HepG2 (cell line): ENCODE measurements around the gene CITED2. TPM values are rescaled to one million over a fixed set of nuclear protein-coding genes. Genes with fewer than 3 reads are reported as not detected.

Experiments used
- ATAC-seq: fragments of 200-7000 bp; cut with Tn5 transposase; 3 replicates; pipeline ENCODE4 v1.9.1; 2020; ENCODE audit warnings: mild to moderate bottlenecking, moderate library complexity
- BruUV-seq: library from RNA; stranded (reverse); fragments of 400-500 nt; replicated peaks from 2 replicates; lab custom pipeline; 2021; lab: Mats Ljungman, UMichigan
- CTCF ChIA-PET: fragments of 300-600 bp; formaldehyde crosslinking; extraction: SDS; loops from one replicate; lab custom pipeline; 2021; ENCODE audit warnings: low total read pairs, inconsistent platforms, low intra/inter-chr PET ratio; lab: Yijun Ruan, JAX
- POLR2A ChIA-PET: fragments of 350-600 bp; sonication (Branson Sonifier 250); formaldehyde crosslinking; loops from one replicate; lab custom pipeline; 2020; ENCODE audit warnings: antibody characterized with exemption, inconsistent platforms; lab: Yijun Ruan, JAX
- DNase-seq: peaks from one replicate; pipeline ENCODE4 v3.0.0-alpha.2; 2015; ENCODE audit warnings: low spot score
- FAIRE-seq: peaks from 3 replicates; lab custom pipeline; 2011; peaks lifted over from hg19 to GRCh38; lab: Jason Lieb, UNC
- H2AFZ ChIP-seq: one replicate; pipeline ENCODE4 v1.6.1; 2011; ENCODE audit warnings: low read length, inconsistent platforms
- H3K27ac ChIP-seq: fragments of 300-600 bp; 3 replicates; pipeline ENCODE4 v1.8.0; 2011; ENCODE audit warnings: mixed run types, mild to moderate bottlenecking, mixed read lengths, low read length, inconsistent platforms; ENCODE audit not compliant: insufficient read depth; ENCODE audit errors: extremely low read length
- H3K27me3 ChIP-seq, 2 experiments: fragments of 200-600 bp in 1 of 2; 2 replicates in 1 of 2; 3 replicates in 1 of 2; pipeline versions ENCODE4 v1.6.0 to v1.8.0; 2011; ENCODE audit warnings: low read length in 2 of 2, mild to moderate bottlenecking in 2 of 2, moderate library complexity in 2 of 2, inconsistent platforms in 1 of 2; ENCODE audit not compliant: insufficient read depth in 2 of 2, control insufficient read depth in 1 of 2
- H3K36me3 ChIP-seq, 2 experiments: fragments of 200-600 bp in 1 of 2; replicated peaks in 1 of 2; 2 replicates in 1 of 2; 3 replicates in 1 of 2; pipeline versions ENCODE4 v1.5.1 to v1.8.0; 2011; ENCODE audit warnings: low read length in 2 of 2, inconsistent platforms in 1 of 2; ENCODE audit not compliant: insufficient read depth in 2 of 2, control insufficient read depth in 1 of 2
- H3K4me1 ChIP-seq: 2 replicates; pipeline ENCODE4 v1.5.1; 2012; ENCODE audit warnings: low read length, inconsistent platforms; ENCODE audit not compliant: insufficient read depth
- H3K4me2 ChIP-seq: 2 replicates; pipeline ENCODE4 v1.6.0; 2011; ENCODE audit warnings: low read depth, low read length, inconsistent platforms
- H3K4me3 ChIP-seq, 3 experiments: fragments of 200-600 bp in 1 of 3; sonication (generic), shearing (Covaris generic) in 1 of 3; replicated peaks in 1 of 3; 2 replicates each; pipeline ENCODE4 v1.5.1; 2011 to 2016; ENCODE audit warnings: low read length in 3 of 3, inconsistent platforms in 2 of 3, low read depth in 2 of 3, mild to moderate bottlenecking in 2 of 3, control low read depth in 1 of 3, mixed read lengths in 1 of 3; ENCODE audit not compliant: insufficient read depth in 1 of 3
- H3K79me2 ChIP-seq: one replicate; pipeline ENCODE4 v1.6.1; 2011; ENCODE audit warnings: low read length, inconsistent platforms; ENCODE audit not compliant: insufficient read depth
- H3K9ac ChIP-seq: 2 replicates; pipeline ENCODE4 v1.6.0; 2011; ENCODE audit warnings: mild to moderate bottlenecking, low read depth, low read length, inconsistent platforms; ENCODE audit not compliant: insufficient read depth
- H3K9me3 ChIP-seq: 2 replicates; pipeline ENCODE4 v1.5.1; 2012; ENCODE audit warnings: mild to moderate bottlenecking, low read length
- H4K20me1 ChIP-seq: 2 replicates; pipeline ENCODE4 v1.6.0; 2011; ENCODE audit warnings: inconsistent platforms, mild to moderate bottlenecking, low read length, moderate library complexity; ENCODE audit not compliant: insufficient read depth
- CHD4 ChIP-seq: fragments of 200-600 bp; sonication (generic); IDR thresholded peaks from 2 replicates; pipeline ENCODE4 v1.7.0; 2017; ENCODE audit warnings: mild to moderate bottlenecking, low read length, borderline replicate concordance
- HIVEP1 ChIP-seq: sonication (generic); formaldehyde crosslinking; IDR thresholded peaks from 2 replicates; pipeline ENCODE4 v1.4.0; 2020; ENCODE audit warnings: mild to moderate bottlenecking, missing genetic modification reagents
- KLF6 ChIP-seq: IDR thresholded peaks from 2 replicates; pipeline ENCODE4 v1.8.0; 2016; ENCODE audit warnings: missing biosample characterization, missing genetic modification reagents
- MAZ ChIP-seq, 2 experiments: sonication (generic) in 1 of 2; formaldehyde crosslinking in 1 of 2; IDR thresholded peaks; 2 replicates each; pipeline versions ENCODE4 v1.5.0 to v1.6.1; 2012 to 2020; ENCODE audit warnings: low read depth in 2 of 2, mild to moderate bottlenecking in 2 of 2, borderline replicate concordance in 1 of 2, improper control_type of control experiment in 1 of 2, low read length in 1 of 2, missing genetic modification reagents in 1 of 2, moderate library complexity in 1 of 2
- NAIF1 ChIP-seq: sonication (generic); formaldehyde crosslinking; IDR thresholded peaks from 2 replicates; pipeline ENCODE4 v1.5.0; 2020; ENCODE audit warnings: mild to moderate bottlenecking, missing genetic modification reagents, borderline replicate concordance
- PHF8 ChIP-seq: sonication (generic); formaldehyde crosslinking; IDR thresholded peaks from 2 replicates; pipeline ENCODE4 v1.5.0; 2020; ENCODE audit warnings: missing genetic modification reagents
- PRMT3 ChIP-seq: sonication (generic); formaldehyde crosslinking; IDR thresholded peaks from 2 replicates; pipeline ENCODE4 v1.8.1; 2022; ENCODE audit warnings: low read depth, mild to moderate bottlenecking, moderate library complexity, missing genetic modification reagents, borderline replicate concordance
- ZNF598 ChIP-seq: sonication (generic); formaldehyde crosslinking; IDR thresholded peaks from 2 replicates; pipeline ENCODE4 v1.5.1; 2020; ENCODE audit warnings: mild to moderate bottlenecking, missing genetic modification reagents, borderline replicate concordance
- ZNF776 ChIP-seq: sonication (generic); formaldehyde crosslinking; IDR thresholded peaks from 2 replicates; pipeline ENCODE4 v1.4.0; 2020; ENCODE audit warnings: mild to moderate bottlenecking, missing genetic modification reagents
- WGBS: methylation state at CpG from one replicate; pipeline ENCODE4 v1.1.6; 2017; ENCODE audit warnings: low lambda C conversion rate; 5-methylcytosine and 5-hydroxymethylcytosine counted together
- in situ Hi-C: cut with HindIII; loops from 2 replicates; pipeline ENCODE4 v1.10.0; 2017; ENCODE audit warnings: low pct_unique_long_range_greater_than_20kb; ENCODE audit not compliant: extremely low pct_ligation_motif_present
- intact Hi-C: fragments of 100-400 bp; cut with micrococcal nuclease; formaldehyde crosslinking; loops from one replicate; pipeline ENCODE4 v1.10.0; 2022; ENCODE audit not compliant: unreplicated experiment
- polyA plus RNA-seq, 8 experiments: library from polyadenylated mRNA; depleted of rRNA in 3 of 8; stranded (reverse) in 7 of 8; unstranded in 1 of 8; fragments of >200 nt; fragmentation: Illumina TruSeq in 4 of 8; extraction: Trizol in 4 of 8; gene quantifications; 2 replicates each; pipeline versions ENCODE4 v1.2.1 to v1.2.3, GENCODE V29; 2011 to 2016; ENCODE audit warnings: low read depth in 4 of 8, missing spikeins in 1 of 8, mixed read lengths in 1 of 8; ENCODE audit not compliant: insufficient read depth in 1 of 8
- total RNA-seq, 5 experiments: library from RNA; depleted of rRNA; stranded (reverse); fragments of >200 nt; fragmentation: Illumina TruSeq; extraction: Trizol; gene quantifications; 2 replicates each; pipeline ENCODE4 v1.2.3, GENCODE V29; 2016; ENCODE audit warnings: low read depth in 1 of 5
- TF ChIP-seq, protein P1 (sequence below): conservative IDR thresholded peaks from 2 replicates; pipeline ENCODE4 v1.6.1; 2018; ENCODE audit warnings: missing genetic modification reagents
- TF ChIP-seq, protein P2 (sequence below): sonication (generic); formaldehyde crosslinking; IDR thresholded peaks from 2 replicates; pipeline ENCODE4 v1.8.1; 2022; ENCODE audit warnings: mild to moderate bottlenecking, missing genetic modification reagents
- TF ChIP-seq, protein P3 (sequence below): sonication (generic); formaldehyde crosslinking; conservative IDR thresholded peaks from 2 replicates; pipeline ENCODE4 v1.8.0; 2022; ENCODE audit warnings: missing genetic modification reagents

Gene CITED2
- total and polyA plus RNA-seq, 2 of the 13 experiments (the other 11 are each of a cell fraction or from before 2014, with no cell fraction given), result 17.6 to 57.2 TPM

DNA sequence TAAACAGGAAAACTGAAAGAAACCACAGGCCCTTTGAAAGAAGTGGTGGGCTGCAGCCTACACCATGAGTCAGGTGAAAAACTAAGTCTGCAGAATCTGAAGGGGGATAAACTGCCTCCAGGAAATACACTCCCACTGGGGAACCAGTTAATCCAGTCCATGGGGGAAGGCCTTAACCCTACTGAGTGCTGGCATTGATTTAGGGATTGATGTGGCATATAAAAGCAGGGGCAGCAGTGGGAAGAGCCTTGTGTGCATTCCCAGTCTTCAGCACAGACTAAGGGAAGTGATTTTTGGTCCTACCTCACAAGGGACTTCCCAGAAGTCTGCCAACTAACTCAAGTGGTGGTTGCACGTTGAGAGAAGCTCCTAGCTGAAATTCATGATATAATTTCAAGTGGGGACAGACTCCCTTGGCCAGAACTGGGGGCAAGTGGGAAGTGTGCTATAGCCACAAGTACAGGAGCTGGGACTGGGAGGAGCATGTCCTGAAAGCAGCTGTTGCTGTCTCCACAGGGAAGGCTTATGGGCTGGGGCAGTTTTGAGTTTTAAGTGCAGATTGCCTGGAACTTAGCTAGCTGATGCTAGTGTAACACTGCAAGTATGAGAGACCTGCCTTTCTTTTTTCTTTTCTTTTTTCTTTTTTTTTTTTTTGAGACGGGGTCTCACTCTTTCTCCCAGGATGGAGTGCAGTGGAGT, 31.2 kb downstream of the CITED2 start:
- no peaks in the 10 kb centered on the region for H4K20me1 ChIP-seq
- 18% methylated on average over 2 of the region's 2 CpGs for WGBS
- no peak for ATAC-seq
- H3K9me3 ChIP-seq, result no peaks in the 10 kb centered on the region
- H3K36me3 ChIP-seq, result no peaks in the 10 kb centered on the region
- DNase-seq, result no peak
- H3K4me1 ChIP-seq, result no peaks in the 10 kb centered on the region
- no peak overlapping the region for H2AFZ ChIP-seq
- no peak overlapping the region for H3K4me2 ChIP-seq
- no TSS peak for BruUV-seq
- TF ChIP-seq MAZ (IDR thresholded peaks at IDR 0.05; ENCODE audit: borderline replicate concordance, low read depth, low read length) (no peak), MAZ (CRISPR knock-in tag; IDR thresholded peaks at IDR 0.05; ENCODE audit: low read depth) (no peak)
- ChIA-PET POLR2A (no interaction called here), CTCF (no interaction called here)
- no peak overlapping the region for H3K9ac ChIP-seq
- H3K27me3 ChIP-seq, result no peaks in the 10 kb centered on the region; a peak in 1 of 5 replicates
- intact Hi-C loops, result no loop called here
- FAIRE-seq, result no peak
- no peak overlapping the region for H3K27ac ChIP-seq
- H3K79me2 ChIP-seq, result no peaks in the 10 kb centered on the region
- H3K4me3 ChIP-seq, result no peak overlapping the region
- in situ Hi-C loops, result no loop called here

DNA sequence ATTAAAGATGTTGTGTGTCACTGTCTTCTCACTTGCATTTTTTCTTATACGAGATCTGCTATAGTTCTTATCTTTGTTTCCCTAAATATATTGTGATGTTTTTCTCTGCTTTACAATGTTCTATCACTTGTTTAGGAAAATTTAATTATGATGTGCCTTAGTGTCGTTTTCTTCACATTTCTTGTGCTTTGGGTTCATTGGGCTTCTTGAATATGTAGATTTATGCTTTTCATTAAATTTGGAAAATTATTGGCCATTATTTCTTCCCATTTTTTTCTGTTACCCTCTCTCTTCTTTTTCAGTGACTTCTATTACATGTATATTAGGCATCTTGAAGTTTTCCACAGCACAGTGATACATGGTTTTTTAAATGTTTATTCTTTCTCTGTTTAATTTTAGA, 33.4 kb downstream of the CITED2 start:
- Histone ChIP-seq H3K4me1 (no peaks in the 10 kb centered on the region), H3K36me3 (no peaks in the 10 kb centered on the region), H3K9me3 (no peaks in the 10 kb centered on the region), H3K79me2 (no peaks in the 10 kb centered on the region), H3K9ac (no peak overlapping the region), H3K4me3 (no peak overlapping the region), H3K4me2 (no peak overlapping the region), H4K20me1 (no peaks in the 10 kb centered on the region), H2AFZ (no peak overlapping the region), H3K27me3 (no peaks in the 10 kb centered on the region; a peak in 1 of 5 replicates), H3K27ac (no peak overlapping the region)
- ChIA-PET POLR2A (no interaction called here), CTCF (no interaction called here)
- in situ Hi-C loops (no loop called here), intact Hi-C loops (no loop called here)
- 17% methylated on average over 2 of the region's 2 CpGs for WGBS
- no peak for DNase-seq
- ATAC-seq, result no peak
- BruUV-seq, result no TSS peak
- no peak for FAIRE-seq
- TF ChIP-seq, protein P1, sequence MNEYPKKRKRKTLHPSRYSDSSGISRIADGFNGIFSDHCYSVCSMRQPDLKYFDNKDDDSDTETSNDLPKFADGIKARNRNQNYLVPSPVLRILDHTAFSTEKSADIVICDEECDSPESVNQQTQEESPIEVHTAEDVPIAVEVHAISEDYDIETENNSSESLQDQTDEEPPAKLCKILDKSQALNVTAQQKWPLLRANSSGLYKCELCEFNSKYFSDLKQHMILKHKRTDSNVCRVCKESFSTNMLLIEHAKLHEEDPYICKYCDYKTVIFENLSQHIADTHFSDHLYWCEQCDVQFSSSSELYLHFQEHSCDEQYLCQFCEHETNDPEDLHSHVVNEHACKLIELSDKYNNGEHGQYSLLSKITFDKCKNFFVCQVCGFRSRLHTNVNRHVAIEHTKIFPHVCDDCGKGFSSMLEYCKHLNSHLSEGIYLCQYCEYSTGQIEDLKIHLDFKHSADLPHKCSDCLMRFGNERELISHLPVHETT (CRISPR knock-in tag), result no peak
- TF ChIP-seq PRMT3, result no peak
- no peak for TF ChIP-seq HIVEP1 (CRISPR knock-in tag)
- no peak for TF ChIP-seq KLF6 (CRISPR knock-in tag)
- no peak for TF ChIP-seq CHD4
- TF ChIP-seq NAIF1 (CRISPR knock-in tag), result no peak
- TF ChIP-seq, protein P2, sequence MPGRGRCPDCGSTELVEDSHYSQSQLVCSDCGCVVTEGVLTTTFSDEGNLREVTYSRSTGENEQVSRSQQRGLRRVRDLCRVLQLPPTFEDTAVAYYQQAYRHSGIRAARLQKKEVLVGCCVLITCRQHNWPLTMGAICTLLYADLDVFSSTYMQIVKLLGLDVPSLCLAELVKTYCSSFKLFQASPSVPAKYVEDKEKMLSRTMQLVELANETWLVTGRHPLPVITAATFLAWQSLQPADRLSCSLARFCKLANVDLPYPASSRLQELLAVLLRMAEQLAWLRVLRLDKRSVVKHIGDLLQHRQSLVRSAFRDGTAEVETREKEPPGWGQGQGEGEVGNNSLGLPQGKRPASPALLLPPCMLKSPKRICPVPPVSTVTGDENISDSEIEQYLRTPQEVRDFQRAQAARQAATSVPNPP (CRISPR knock-in tag), result no peak
- TF ChIP-seq ZNF776 (CRISPR knock-in tag), result no peak
- no peak for TF ChIP-seq PHF8
- TF ChIP-seq, protein P3, sequence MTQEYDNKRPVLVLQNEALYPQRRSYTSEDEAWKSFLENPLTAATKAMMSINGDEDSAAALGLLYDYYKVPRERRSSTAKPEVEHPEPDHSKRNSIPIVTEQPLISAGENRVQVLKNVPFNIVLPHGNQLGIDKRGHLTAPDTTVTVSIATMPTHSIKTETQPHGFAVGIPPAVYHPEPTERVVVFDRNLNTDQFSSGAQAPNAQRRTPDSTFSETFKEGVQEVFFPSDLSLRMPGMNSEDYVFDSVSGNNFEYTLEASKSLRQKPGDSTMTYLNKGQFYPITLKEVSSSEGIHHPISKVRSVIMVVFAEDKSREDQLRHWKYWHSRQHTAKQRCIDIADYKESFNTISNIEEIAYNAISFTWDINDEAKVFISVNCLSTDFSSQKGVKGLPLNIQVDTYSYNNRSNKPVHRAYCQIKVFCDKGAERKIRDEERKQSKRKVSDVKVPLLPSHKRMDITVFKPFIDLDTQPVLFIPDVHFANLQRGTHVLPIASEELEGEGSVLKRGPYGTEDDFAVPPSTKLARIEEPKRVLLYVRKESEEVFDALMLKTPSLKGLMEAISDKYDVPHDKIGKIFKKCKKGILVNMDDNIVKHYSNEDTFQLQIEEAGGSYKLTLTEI (CRISPR knock-in tag), result no peak
- TF ChIP-seq ZNF598 (CRISPR knock-in tag), result no peak
